ENCODE measurements around the gene RASSF3.

RASSF3 gene

GRCh38 chr12:64665514-64665913, 55.2 kb downstream of the RASSF3 start:
- Histone ChIP-seq H3K27ac (replicated peaks) (no peak overlapping the region), H3K27me3 (ENCODE audit: insufficient read depth, poor library complexity, severe bottlenecking) (no peaks in the 10 kb centered on the region)
- DNase-seq (ENCODE audit: low read depth in 1 of 2, low spot score in 1 of 2): no peak

GRCh38 chr12:64666054-64666914, 56.0 kb downstream of the RASSF3 start:
- H3K27me3 ChIP-seq (ENCODE audit: insufficient read depth, poor library complexity, severe bottlenecking): no peaks in the 10 kb centered on the region
- DNase-seq (ENCODE audit: low read depth in 1 of 2, low spot score in 1 of 2): no peak
- no peak overlapping the region for H3K4me3 ChIP-seq (replicated peaks; ENCODE audit: insufficient read depth, low read length)
- no peak overlapping the region for H3K27ac ChIP-seq (replicated peaks)
- no peak for TF ChIP-seq GABPA (IDR thresholded peaks at IDR 0.05; ENCODE audit: low read depth)
- TF ChIP-seq CTCF (IDR thresholded peaks at IDR 0.05; ENCODE audit: insufficient read depth, low read length): no peak
- TF ChIP-seq POLR2AphosphoS5 (IDR thresholded peaks at IDR 0.05; ENCODE audit: low read depth): no peak
- TF ChIP-seq SPI1 (IDR thresholded peaks at IDR 0.05; ENCODE audit: borderline replicate concordance, low read depth): no peak
- no peak for TF ChIP-seq REST (IDR thresholded peaks at IDR 0.05; ENCODE audit: insufficient replicate concordance, low read depth)

More at GRCh38 chr12:64665514-64665913, 55.2 kb downstream of the RASSF3 start:
- TF ChIP-seq CTCF (IDR thresholded peaks at IDR 0.05; ENCODE audit: insufficient read depth, low read length) (no peak), GABPA (IDR thresholded peaks at IDR 0.05; ENCODE audit: low read depth) (no peak), SPI1 (IDR thresholded peaks at IDR 0.05; ENCODE audit: borderline replicate concordance, low read depth) (no peak), POLR2AphosphoS5 (IDR thresholded peaks at IDR 0.05; ENCODE audit: low read depth) (no peak), REST (IDR thresholded peaks at IDR 0.05; ENCODE audit: insufficient replicate concordance, low read depth) (no peak)
- no peak overlapping the region for H3K4me3 ChIP-seq (replicated peaks; ENCODE audit: insufficient read depth, low read length)

- no peak overlapping the region for H3K27ac ChIP-seq (replicated peaks)
These were observed 57.5 kb downstream of the RASSF3 start for GRCh38 chr12:64667793-64668192.

More at GRCh38 chr12:64667793-64668192, 57.5 kb downstream of the RASSF3 start:
- Histone ChIP-seq H3K4me3 (replicated peaks; ENCODE audit: insufficient read depth, low read length) (no peak overlapping the region), H3K27me3 (ENCODE audit: insufficient read depth, poor library complexity, severe bottlenecking) (no peaks in the 10 kb centered on the region)
- DNase-seq (ENCODE audit: low read depth in 1 of 2, low spot score in 1 of 2): no peak
- TF ChIP-seq CTCF (IDR thresholded peaks at IDR 0.05; ENCODE audit: insufficient read depth, low read length) (no peak), POLR2AphosphoS5 (IDR thresholded peaks at IDR 0.05; ENCODE audit: low read depth) (no peak), SPI1 (IDR thresholded peaks at IDR 0.05; ENCODE audit: borderline replicate concordance, low read depth) (no peak)

Data from HL-60 (cell line).